GM19240 (cell line): ENCODE data around the gene SUB1.
"Not testable (repeated sequence)": the region's sequence is repeated elsewhere in the genome, so short reads cannot be mapped to it uniquely, and the experiment has no call there.

Source experiments
- DNase-seq: peaks from one replicate; pipeline ENCODE4 v3.0.0; 2011; ENCODE audit warnings: low spot score; ENCODE audit not compliant: insufficient read length

SUB1 gene

DNA sequence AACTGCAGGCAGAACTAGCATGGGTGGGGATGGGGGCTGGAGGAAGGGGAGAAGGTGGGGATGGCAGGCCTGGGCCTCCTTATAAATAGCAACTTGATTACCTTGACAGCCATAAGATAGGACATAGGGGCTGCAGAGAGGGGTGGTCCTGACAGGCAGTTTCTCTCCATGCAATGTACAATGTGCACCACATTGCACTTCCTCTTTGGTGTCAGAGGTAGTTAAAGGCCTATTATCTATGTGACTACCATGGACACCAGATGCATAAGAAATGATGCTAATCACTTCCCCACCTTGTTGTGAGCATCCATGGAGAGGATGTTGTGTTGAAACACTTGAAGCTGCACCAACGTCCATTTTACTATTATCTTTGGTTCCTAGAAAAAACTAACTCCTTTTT lies 20.2 kb upstream of the SUB1 start:
- no peak for DNase-seq

DNA sequence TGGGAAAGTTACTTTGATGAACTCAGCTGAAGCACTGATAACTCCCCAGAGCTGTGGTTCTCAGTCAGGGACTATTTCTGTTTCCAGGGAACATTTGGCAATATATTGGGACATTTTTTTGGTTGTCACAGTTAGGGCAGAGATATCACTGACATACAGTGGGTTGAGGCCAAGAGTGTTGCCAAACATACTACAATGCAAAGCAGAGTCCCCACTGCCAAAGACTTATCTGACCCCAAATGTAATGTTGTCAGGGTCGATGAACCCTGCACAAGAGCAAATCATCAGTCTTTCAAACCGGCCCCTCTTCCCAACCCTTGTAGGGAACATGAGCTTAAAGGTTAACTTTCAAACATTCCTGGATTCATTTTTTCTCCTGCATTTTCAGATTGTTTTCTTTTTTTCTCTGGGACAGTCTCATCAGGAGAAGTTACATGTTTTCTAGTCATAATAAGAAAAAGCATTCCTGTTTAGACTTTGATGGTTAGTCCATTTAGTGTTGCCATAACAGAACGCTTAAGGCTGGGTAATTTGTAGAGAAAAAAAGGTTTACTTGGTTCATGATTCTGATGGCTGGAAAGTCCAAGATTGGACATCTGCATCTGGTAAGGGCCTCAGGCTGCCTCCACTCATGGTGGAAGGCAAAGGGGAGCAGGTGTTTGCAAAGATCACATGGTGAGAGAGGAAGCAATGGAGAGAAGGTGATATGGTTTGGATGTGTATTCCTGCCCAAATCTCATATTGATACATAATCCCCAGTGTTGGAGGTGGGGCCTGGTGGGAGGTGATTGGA lies 18.8 kb upstream of the SUB1 start:
- DNase-seq: no peak

DNA sequence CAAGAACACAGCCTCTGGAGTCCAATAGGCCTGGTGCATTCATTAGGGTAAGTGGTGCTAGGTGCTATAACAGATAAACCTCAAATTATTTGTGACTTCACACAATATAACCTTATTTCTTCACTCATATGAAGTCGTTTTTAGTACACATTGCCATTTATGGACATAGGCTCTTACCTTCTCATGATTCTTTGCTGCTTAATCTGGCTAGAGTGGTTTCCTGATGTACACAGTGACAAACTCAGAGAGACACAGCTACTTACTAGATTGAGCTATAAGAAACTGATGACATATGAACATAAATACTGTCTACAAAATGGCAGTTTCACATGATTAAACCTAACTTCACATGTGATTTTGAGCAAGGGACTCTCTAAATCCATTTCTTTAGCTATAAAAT lies 14.2 kb upstream of the SUB1 start:
- DNase-seq: no peak

DNA sequence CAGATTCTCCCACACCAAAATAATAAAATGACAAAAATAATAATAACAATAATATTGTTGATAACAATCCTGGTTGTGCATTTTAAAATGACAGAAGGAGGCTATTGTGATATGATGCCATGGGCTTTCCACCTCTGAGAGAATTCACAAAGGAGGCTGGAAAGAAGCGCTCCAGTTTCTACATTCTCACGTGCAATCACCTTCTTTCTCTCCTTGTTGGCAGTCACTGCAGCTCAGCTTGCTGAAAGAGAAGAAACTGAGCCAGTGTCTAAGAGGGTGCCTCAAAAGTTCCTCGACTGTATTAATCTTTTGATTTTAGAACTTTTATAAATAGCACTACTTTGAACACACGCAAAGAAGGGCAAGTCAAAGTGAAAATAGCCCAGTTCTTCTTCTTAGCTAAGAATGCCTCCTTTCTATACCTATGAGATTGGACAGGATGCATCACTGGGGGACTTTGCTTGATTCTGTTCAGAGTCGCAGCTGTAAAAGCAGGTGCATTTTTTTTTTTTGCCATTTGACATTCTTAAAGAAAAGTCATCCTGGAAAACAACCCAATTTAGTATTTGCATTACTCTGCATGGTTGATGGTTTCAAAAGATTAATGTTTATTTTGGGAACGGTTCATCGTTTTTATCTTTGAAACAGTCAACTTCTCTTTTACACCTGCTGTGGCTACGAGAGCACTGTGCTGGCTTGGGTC lies 12.4 kb upstream of the SUB1 start:
- DNase-seq: no peak

DNA sequence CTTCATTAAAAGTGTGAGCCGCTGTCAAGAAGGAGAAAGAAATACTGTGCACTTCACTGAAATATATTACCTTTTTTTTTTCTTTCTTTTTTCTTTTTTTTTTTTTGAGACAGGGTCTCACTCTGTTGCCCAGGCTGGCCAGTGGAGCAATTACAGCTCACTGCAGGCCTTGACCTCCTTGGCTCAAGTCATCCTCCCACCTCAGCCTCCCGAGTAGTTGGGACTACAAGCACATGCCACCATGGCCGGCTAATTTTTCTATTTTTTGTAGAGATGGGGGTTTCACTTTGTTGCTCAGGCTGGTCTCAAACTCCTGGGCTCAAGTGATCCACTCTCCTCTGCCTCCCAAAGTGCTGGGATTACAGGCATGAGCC lies 11.9 kb upstream of the SUB1 start:
- not testable (repeated sequence) for DNase-seq

DNA sequence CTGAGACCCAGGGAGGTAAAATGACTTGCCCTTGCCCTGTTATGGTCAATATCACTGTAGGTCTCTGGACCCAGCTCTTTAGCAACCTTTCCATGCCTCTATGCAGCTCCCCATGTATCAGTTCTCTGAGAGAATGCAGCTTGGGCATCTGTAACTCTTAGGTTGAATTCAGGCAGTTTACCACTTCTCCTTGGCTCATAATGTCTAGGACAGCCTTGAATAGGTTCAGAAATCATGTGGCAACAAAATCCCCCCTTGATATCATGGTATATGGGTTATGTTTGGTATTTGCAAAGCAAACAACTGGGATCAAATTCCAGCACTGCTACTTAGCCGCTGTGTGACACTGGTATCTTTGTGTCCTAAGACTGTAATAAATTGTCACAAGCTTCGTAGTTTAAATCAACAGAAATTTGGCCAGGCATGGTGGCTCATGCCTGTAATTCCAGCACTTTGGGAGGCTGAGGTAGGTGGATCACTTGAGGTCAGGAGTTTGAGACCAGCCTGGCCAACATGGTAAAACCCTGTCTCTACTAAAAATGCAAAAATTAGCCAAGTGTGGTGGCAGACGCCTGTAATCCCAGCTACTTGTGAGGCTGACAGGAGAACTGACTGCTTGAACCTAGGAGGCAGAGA lies 10.7 kb upstream of the SUB1 start:
- no peak for DNase-seq

DNA sequence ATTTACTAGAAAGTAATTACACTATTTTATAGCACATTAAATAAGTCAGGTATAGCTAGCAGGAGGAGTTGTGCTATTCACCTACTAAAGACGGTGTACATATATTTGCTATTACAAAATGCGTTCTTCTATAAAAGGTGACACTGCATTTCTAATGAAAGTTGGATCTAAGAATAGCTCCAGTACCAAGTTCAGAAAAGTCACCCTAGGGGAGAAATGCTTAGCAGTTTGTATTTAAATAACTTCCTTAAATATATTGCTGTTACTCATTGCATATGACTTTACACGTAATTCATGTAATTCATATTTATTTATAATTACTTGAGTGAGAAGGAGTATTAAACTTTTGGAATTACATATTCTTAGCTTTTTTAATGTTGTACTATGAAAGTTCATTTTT lies 7.0 kb upstream of the SUB1 start:
- no peak for DNase-seq

DNA sequence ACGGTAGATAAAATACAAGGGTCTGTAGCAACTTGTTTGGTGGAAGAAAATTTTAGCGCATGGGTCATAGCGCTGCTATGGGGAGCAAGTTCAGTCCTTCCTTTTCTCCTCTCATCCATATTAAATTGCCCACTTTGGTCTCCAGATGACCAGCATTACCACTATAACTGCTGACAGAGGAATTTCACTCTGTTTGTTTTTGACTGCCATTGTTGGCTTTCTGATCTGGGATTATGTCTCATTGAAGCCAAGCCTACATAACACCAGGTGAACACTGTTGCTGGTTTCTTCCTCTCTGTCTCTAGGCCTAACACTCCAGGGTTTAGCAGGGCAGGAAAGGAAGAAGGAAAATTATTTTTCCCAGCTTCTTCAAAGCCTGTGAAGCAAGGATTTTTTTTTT lies 6.6 kb upstream of the SUB1 start:
- DNase-seq: no peak

DNA sequence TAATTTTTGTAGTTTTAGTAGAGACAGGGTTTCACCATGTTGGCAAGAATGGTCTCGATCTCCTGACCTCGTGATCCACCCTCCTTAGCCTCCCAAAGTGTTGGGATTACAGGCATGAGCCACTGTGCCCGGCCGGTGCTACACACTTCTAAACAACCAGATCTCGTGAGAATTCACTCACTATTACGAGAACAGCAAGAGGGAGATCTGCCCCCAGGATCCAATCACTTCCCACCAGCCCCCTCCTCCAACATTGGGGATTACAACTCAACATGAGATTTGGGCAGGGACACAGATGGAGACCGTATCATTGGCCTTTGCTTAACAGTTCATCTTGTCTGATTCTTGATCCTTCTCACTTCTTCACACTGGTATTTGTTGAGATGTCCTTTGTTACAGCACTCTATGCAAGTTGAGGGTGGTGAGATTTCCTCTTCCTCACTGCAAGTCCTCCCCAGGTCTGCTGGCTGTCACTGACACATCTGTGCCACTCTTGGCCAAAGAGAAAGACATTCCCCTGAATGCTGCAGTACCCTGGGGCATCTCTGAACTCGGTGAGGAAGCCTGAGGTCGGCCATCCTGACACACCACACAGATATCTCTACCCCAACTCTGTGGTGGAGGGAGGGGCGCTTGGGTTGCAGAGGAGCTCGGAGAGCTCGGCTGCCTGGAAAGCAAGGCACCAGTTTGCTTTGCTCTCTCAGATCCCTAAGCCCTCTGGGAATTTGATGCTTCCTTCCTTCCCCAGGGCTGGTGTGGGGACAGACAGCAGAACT lies 4.2 kb upstream of the SUB1 start:
- DNase-seq: no peak

DNA sequence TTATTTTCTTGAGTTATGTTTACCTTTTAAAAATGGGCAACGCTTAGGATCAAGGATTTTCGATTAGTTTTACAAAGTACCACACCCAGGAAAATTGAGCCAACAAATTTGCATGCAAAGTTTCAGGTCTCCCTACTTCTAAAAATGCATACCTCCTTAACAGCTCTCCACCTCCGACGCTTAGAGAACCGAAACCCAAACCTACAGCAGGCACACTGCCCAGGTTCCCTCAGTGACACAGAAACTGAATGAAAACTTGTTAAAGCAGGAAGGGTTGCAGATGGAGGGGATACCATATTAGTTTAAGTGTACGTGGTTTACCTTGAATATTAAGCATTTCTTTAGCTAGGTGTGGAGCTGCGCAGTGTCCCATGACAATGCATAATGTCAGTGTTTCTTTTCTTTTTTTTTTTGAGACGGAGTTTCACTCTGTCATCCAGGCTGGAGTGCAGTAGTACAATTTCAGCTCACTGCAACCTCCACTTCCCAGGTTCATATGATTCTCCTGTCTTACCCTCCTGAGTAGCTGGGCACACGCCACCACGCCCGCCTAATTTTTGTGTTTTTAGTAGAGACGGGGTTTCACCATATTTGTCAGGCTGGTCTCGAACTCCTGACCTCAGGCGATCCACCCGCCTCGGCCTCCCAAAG lies 1.6 kb upstream of the SUB1 start:
- no peak for DNase-seq

DNA sequence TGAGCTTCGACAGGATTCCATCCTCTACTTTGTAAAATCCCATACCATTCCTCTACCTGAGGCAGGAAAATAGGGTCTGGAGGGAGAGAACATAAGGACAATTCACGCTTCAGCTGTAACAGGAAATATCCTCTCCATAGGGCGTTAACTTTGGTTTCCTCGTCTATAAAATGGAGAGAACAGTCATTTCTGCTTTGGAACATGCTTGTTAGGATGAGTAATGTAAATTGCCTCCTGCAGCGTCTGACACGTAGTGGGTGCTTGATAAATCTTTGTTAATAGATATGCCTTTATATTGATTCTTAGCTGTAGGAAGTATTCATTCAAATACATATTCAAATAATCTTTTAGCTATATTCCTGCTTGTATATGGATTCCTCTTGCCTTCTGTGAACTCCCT lies 711 bp upstream of the SUB1 start:
- no peak for DNase-seq

DNA sequence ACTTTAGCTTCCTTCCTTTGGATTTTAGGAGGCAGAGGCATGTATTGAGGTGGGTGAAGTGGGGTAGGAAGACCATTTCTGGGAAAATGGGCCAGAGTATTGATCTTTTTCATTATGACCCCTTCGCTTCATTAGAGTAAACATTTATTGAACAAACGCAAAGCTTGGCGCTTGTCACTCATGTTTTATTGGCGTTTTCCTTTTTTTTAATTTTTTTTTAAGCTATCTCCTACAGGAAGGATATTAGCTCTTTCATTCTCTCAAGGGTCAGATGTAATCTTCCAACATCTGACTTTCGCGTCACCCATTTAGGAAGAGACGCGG lies 273 bp upstream of the SUB1 start:
- no peak for DNase-seq

DNA sequence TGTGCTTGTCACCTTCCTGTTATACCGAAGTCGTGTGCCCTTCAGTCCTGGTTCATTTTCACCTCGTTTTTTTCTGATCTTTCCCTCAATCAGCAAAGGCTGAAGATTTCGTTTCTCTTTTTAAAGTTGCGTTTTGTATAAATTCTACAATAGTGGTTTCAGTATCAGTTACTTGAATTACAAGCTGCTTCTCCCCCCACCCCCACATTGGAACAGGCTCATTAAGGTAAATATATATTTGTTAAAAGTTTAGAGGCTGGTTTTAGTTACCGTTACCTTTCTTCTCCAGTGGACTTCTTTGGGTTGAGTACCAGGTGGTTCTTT lies 881 bp downstream of the SUB1 start:
- no peak for DNase-seq

DNA sequence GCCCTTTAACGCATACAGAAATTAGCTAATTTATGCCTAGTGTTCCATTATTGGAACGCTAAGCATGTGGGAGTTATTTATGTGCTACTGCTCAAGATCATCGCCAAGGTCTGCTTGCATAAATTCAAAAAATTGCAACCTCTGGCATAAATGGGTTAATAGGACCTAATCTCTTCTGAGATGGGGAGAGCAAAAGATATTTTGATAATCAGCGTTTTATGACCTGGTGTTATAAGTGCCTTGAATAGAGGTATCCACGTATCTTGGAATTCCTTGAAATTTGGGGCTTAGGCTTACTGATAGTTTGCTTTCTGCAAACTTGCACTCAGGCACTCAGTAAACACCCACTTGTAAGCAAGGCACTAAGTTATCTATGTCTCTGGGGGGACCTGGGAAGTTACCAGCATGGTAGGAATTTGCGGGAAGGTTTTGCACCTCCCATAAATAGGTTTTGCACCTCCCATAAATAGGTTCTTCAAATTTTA lies 1.8 kb downstream of the SUB1 start:
- DNase-seq: no peak

DNA sequence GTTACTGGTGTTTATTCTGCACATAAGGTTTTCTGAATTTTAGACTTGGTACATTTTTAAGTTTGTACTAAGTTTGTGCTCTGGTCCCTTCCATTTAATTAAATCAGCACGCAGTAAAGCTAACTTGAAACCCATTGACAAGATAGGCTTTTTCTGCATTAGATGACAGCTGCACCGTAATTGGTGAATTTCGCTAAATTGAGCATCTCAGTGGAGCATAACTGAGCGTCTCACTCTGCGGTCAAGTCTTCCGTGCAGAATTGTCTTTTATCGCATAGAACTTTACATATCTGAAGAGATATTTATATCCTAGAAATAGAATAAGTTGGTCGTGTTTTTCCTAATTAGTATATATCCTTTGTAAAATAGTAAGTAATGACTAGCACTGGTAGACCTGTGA lies 4.1 kb downstream of the SUB1 start:
- DNase-seq: no peak

DNA sequence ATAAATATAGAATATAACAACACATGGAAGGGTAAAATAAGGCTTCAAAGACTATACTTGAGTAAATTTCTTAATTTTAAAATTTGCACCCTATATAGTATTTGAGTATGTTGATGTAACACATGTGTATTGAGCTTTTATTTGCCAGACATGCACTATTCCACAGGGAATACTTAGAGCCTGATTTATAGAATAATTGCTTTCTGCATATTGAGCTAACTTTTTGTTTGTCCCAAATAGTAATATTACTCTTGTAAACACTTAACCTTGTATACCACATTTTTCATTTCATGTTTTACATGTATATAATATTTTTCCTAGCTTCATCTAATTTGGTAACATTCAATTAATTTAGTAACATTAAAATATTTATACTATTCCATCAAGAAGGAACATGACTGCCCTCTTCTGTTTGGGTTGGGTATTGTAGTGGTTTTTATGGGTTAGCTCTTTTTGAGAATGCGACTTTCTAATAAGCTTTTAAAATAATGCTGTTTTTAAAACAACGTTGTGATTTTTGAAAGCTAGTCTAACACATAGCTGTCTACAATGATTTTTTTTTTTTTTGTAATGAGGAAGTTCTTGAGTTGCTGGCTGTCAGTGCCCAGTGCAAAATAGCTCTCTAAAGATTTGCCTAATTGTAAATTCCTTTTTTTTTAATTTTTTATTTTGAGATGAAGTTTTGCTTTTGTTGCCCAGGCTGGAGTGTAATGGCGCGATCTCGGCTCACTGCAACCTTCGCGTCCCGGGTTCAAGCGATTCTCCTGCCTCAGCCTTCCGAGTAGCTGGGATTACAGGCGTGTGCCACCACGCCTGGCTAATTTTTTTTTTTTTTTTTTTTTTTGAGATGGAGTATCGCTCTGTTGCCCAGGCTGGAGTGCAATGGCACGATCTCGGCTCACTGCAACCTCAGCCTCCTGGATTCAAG lies 4.8 kb downstream of the SUB1 start:
- DNase-seq: no peak

DNA sequence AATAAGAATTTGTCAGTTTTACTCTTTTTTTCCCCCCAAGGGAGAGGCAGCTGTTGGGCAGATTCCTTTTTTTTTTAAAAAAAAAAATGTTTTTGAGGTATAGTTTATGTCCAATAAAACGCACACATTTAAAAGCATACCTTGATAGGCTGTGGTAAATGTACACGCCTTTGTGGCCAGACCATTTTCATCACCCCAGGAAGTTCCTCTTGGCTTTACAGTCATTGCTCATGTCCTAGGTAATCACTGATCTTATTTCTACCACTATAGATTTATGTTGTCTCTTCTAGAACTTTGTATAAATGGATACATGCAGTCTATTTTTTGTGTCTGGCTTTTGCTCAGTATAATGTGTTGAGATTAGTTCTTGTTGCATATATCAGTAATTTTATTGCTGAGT lies 9.8 kb downstream of the SUB1 start:
- DNase-seq: no peak

DNA sequence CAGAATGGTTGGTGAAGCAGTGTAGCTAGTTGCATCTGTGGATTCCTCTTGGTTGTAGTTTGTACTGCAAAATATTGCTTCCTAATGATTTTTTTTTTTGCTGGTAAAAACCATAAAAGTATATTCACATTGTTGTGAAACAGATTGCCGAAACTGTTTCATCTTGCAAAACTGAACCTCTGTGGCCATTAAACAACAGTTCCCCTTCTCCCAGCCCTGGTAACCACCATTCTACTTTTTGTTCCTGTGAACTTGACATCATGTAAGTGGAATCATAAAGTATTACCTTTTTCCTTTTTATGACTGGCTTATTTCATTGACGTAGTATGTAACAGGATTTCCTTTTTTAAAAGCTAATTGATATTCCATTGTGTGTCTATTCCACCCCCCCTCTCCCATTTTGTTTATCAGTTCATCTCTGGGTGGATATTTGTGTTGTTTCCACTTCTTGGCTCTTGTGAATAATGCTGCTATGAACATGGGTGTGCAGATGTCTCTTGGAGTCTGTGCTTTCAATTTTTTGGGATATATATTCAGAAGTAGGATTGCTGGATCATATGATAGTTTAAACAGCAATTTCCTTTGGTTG lies 11.8 kb downstream of the SUB1 start:
- no peak for DNase-seq

DNA sequence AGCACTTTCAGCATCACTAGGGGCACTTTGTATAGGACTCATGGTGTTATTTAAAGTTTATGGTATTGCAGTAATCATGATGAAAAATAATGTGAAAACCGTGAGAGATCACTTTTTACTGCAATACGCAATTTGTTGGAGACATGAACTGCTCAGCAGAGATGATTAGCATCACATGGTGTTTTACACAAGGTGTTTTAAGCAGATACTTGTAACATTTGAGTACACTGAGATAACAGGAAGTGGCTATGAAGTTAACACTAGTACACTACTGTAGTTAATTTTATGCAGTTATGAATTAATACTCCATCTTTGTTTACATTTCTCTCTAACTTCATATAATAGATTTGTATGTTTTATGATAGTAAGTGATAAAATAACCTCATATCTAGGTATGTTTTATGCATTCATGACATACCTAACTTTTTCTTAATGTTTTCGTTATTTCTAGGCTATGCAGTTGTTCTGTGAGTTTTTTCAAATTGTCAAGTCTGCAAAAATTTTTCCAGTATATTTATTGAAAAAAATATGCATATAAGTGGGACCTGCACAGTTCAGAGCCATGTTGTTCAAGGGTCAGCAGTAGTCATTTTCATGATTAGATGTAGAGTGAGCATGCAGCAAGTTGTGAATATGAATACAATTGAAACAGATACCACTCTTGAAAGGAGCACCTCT lies 13.0 kb downstream of the SUB1 start:
- no peak for DNase-seq
